DMS53 treated with DMSO at 0.1 percent for 48 hours (cell line): Measurements from ENCODE around the gene CHGA.

Experiments
- DNase-seq: peaks from one replicate; lab custom pipeline; 2025; ENCODE audit not compliant: unreplicated experiment; lab: John Stamatoyannopoulos, UW

Gene CHGA

GRCh38 chr14:92942976-92943710 lies 20.2 kb downstream of the CHGA start:
- no peak for DNase-seq

GRCh38 chr14:92943855-92944570 lies 21.1 kb downstream of the CHGA start:
- no peak for DNase-seq

GRCh38 chr14:92944976-92945375 lies 22.0 kb downstream of the CHGA start:
- DNase-seq = no peak

GRCh38 chr14:92945544-92945943 lies 22.6 kb downstream of the CHGA start:
- no peak for DNase-seq

- DNase-seq = no peak
These were observed 23.3 kb downstream of the CHGA start for GRCh38 chr14:92945959-92946846.

- no peak for DNase-seq
These were observed 24.0 kb downstream of the CHGA start for GRCh38 chr14:92946847-92947545.

- no peak for DNase-seq
These were observed 25.7 kb downstream of the CHGA start for GRCh38 chr14:92948647-92949046.

- DNase-seq = no peak
These were observed 26.7 kb downstream of the CHGA start for GRCh38 chr14:92949496-92950192.

- DNase-seq = no peak
These were observed 27.2 kb downstream of the CHGA start for GRCh38 chr14:92950193-92950540.

- no peak for DNase-seq
These were observed 27.8 kb downstream of the CHGA start for GRCh38 chr14:92950773-92951172.

- DNase-seq = no peak
These were observed 28.3 kb downstream of the CHGA start for GRCh38 chr14:92951261-92951660.

GRCh38 chr14:92951912-92952471 lies 29.0 kb downstream of the CHGA start:
- DNase-seq = peak; percentile 33

- no peak for DNase-seq
These were observed 29.7 kb downstream of the CHGA start for GRCh38 chr14:92952481-92953298.

GRCh38 chr14:92953526-92953925 lies 30.6 kb downstream of the CHGA start:
- no peak for DNase-seq

- no peak for DNase-seq
These were observed 32.0 kb downstream of the CHGA start for GRCh38 chr14:92954933-92955332.

GRCh38 chr14:92955381-92955780 lies 32.4 kb downstream of the CHGA start:
- DNase-seq = no peak

GRCh38 chr14:92956961-92957360 lies 34.0 kb downstream of the CHGA start:
- no peak for DNase-seq

GRCh38 chr14:92958373-92959188 lies 35.6 kb downstream of the CHGA start:
- DNase-seq = no peak

- DNase-seq = no peak
These were observed 36.2 kb downstream of the CHGA start for GRCh38 chr14:92959189-92959531.
